ENCODE results near the gene PLPP2.
A peak's percentile ranks its signal among the peaks of the same experiment; 100 is the strongest.
"Not testable (repeated sequence)": the region's sequence is repeated elsewhere in the genome, so short reads cannot be mapped to it uniquely, and the experiment has no call there.

The PLPP2 gene

DNA sequence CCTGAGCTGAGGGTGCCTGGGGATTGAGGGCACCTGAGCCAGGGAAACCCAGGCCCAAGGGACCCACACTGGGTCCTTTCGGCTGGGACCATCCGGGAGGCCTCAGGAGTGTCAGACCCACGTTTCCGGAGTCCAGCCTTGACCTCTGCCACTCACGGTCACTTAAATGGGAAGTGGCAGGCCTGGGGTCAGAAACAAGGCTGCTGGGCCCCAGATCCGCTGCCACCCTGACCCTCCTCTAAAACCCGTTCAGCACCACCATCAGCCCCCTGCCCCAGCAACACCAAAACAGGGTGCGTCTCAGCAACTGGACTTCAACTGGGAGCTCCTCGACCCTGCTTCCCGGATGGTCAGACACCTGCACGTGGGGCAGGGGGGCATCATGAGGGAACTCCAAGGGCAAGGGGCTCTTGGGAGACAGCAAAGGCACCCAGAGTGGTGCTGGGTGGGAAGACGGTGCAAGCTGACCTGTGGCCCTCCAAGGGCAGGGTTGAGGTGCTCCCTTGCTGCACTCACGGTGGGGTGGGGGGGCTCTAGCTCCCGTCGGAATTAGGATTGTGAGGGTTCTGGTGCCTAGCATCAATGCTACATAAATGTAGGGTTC, 1.2 kb upstream of the PLPP2 start:
- no peak for DNase-seq

DNA sequence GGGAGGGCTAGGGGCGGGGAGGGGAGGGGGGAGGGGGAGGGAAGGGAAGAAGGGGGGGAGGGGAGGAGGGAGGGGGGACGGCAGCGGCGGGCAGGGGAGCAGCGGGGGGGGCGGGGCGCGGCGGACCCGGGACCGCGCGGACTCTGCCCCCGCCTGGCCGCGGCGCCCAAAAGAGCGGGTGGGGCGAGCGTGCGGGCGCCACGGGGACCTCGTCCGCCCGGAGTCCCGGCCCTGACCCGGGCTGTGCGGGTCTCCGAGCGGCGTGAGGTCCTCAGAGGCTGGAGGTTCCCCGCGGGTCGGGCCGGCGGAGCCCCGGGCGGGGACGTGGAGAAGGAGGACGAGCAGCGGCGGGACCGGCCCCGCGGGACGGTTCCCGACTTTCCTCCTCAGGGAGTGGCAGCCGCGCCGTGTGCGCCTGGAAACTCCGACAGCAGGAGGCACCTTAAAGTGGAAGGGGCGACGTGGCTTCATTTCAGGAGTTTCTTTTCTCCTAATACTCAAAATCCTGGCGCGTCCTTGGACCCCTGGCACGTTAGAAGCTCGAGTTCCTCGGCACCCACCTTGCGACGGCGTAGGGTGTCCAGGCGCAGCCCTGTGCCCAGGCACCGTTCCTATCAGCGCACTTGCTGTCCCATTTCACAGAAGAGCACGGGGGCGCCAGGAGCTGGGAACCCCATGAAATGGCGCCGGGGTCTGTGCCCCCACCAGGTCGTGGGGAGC, 518 bp upstream of the PLPP2 start:
- no peak for DNase-seq

- DNase-seq: peak; percentile 20
These were observed 714 bp downstream of the PLPP2 start for GRCh38 chr19:290372-291005.

- DNase-seq: no peak
These were observed 1.4 kb downstream of the PLPP2 start for GRCh38 chr19:289651-290371.

DNA sequence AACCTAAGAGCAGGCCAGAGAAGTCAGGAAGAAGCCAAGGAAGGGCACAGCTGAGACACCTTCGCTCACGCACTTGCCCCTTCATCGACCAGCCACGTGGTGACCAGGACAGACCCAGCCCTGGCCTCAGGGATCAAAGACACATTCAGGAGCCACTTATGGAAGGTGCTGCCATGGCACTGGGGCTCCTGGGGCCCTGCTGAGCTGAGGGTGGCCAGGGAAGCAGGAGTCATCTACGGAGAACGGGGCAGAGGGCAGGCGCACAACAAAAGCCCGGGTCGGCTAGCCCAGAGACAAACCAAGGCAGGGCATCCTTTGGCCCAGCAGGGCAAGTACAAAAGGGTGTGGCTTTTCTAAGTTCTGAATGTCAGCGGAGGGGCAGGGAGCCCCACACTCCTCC, 2.3 kb downstream of the PLPP2 start:
- DNase-seq: no peak

DNA sequence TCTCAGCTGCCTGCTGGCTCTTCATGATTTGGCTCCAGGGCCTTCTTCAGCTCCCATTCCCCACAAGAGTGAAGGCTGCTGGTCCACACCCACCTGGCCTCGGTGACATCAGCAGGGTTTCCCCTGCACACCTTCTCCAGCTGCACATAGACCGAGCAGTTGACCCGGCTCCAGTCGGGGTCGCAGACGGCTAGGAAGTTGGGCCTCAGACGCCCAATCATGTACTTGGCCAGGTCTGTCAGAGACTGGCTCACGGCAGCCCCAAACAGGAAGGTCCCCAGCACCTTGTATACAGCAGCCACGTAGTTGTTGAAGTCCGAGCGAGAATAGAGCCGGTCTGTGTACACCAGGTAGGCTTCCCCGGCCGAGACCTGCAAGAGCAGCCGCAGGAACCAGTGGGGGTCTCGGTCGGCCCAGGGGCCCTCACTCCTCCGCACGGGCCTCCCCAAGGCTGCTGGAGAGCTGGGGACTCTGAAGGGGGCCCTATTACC, 3.8 kb downstream of the PLPP2 start:
- DNase-seq: no peak

DNA sequence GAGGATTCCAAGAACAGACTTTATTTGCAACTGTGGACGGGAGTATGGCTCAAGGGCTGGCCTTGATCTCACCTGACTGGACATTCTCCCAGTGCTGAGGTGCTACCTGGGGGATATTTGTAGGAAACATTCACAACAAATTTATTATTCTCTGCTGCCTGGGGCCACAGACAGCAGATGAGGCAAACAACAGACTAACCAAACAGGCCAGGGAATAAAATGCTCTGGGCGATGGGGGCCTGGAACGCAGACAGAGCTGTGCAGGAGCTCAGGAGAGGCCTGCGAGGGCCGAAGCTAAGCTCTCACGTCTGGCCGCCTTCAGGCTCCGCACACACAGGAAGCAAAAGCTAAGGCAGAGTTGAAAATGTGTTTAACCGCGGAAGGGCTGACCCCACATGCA, 7.8 kb downstream of the PLPP2 start:
- no peak for DNase-seq

GRCh38 chr19:282501-282900, 8.7 kb downstream of the PLPP2 start:
- no peak for DNase-seq

DNA sequence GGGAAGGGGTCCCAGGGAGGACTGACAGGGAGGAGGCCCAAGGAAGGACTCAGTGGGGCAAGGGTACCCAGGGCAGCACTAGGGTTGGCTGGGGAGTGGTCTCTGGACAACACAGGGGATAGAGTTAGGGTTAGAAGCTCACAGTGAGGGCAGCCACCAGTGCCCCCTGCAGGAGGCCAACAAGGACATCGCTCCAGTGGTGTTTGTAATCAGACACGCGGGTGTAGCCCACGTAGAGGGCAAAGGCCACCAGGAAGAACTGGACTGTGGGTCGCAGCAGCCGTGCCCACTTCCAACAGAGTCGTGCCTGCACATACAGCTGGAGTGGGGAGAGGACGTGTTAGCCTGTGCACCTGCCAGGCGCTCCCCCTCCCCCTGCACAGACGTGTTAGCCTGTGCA, 9.2 kb downstream of the PLPP2 start:
- DNase-seq: no peak

- DNase-seq: no peak
These were observed 9.9 kb downstream of the PLPP2 start for GRCh38 chr19:281156-281853.

DNA sequence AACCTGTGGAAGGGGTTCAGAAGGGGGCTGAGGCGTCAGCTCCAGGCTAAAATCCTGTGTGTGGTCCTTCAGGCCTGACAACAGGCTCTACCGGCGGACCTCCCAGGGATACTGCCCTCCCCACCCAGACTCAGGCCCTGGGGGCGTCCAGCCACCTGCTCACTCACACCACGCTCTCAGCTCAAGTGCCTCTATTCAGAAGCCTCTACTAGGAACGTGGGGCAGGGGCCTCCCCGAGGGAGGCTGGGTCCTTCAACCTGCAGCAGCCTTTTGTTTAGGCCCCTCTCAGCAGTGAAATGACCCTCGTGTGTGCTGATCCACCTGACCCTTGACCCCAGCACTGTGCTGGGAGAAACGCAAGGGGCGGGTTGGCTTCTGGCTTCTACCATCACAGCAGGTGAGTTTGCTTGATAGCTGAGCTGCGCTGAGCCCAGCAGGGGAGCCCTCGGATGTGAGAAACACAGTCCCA, 10.6 kb downstream of the PLPP2 start:
- no peak for DNase-seq

DNA sequence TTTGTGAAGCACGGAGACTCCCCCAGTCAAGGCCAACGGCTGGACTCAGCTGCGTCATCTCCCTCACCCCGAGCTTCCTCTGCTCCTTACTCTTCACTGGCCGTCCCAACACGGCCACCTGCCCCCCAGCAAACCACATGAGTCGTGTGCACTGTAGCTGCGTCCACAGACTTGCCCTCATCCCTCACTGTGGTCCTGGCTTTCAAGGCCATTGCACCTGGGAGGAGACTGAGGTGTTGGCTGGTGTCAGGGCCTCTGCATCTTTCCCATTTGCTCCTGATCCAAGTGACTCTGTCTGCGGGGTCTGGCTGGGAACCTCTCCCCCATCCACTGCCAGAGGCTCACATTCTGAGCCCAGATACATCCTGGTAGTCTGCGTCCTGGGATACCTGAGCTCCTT, 11.5 kb downstream of the PLPP2 start:
- no peak for DNase-seq

DNA sequence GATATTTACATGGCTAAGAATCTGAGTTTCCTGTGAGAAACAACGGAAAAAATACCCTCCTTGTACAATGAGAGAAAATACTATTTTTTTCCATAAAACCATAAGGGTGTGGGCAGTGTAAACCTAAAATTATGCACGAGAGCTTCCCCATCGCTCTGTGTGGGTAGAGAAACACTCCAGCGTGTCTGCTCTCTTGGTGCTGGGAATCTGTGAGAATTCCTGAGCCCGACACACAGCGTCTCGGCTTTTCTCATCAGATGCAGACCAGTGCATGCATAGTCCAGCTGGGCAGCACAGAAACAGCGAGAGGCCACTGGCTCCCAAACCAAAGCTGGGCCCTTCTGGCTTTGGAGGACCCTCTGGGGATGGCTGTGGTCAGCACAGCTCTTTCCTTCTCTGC, 12.0 kb downstream of the PLPP2 start:
- no peak for DNase-seq

DNA sequence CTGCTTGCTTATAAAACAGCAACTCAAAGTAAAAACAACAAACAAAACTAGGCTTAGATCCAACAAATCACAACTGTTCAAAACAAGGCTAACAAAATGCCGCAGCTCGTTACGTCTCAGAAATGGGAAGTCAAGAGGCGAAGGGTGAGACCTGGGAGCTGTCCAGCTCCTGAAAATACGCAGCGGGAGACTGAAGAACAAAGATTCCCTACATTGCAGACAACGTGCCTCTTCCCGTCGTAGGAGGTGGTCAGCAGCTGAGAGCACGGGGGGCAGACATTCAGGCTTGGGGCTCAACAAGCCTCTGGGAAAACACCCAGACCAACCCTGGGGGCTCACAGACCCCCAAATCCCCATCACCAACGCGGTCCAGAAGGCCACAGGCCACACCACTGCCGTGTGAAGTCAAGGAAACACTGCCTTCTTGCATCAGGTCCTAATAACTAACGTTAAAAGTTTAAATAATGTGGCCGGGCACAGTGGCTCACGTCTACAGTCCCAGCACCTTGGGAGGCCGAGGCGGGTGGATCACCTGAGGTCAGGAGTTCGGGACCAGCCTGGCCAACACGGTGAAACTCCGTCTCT, 13.5 kb downstream of the PLPP2 start:
- peak; percentile 36 for DNase-seq

GRCh38 chr19:277131-277530, 14.1 kb downstream of the PLPP2 start:
- DNase-seq: no peak

DNA sequence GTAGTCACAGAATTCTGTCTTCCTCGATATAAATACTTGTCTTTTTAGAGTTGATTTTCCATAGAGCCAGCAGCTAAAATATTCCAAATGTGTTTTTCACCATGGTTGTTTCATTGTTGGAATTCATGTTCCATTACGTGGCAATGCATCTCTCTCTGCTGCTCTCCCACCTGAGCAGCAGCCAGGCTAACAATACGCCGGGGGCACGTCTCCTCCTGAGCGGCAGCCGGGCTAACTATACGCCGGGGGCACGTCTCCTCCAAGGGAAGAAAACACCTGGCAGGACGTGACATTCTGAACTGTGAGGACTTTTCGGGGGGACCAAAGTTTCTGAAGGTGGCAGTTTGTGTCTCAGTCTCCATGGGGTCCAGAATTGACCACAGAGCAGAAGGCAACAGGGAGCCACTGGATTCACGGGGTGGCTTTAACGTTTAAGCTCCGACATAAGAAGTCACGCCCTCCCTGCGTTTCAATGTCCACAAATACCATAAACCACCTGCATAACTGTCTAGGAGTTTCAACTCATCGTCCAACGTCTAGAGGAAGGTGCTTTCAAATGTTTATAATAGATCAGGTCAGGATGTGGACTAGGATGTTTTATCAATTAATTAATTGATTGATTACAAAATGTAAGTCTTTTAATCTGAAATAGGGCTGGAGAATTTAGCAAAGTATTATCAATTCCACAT, 15.1 kb downstream of the PLPP2 start:
- DNase-seq: no peak

DNA sequence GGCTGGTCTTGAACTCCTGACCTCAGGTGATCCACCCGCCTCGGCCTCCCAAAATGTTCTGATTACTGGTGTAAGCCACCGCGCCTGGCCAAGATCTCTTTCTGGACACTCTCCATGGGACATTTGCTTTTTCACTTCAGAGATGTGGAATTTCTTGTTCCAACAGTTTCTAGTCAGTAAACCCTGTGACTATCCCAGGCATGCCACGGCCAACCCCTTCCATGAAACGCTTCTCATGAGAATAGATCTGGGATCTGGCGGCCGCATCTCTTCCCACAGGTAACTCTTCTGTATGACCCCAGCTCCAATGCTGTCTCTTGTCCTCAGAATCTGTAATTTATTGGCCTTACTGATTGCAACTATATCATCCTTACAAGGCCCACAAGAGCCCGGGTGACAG, 16.2 kb downstream of the PLPP2 start:
- no peak for DNase-seq

DNA sequence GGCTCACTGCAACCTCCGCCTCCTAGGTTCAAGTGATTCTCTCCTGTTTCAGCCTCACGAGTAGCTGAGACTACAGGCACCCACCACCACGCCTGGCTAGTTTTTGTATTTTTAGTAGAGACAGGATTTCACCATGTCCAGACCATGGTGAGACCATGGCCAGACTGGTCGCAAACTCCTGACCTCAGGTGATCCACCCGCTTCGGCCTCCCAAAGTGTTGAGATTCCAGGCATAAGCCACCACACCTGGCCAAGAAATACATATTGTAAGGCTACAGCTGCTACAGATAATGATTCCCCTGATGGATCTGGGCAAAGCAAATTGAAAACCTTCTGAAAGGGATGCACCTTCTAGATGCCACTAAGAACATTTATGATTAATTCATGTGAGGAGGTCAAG, 17.8 kb downstream of the PLPP2 start:
- DNase-seq: no peak

- no peak for DNase-seq
These were observed 19.3 kb downstream of the PLPP2 start for GRCh38 chr19:271856-272255.

DNA sequence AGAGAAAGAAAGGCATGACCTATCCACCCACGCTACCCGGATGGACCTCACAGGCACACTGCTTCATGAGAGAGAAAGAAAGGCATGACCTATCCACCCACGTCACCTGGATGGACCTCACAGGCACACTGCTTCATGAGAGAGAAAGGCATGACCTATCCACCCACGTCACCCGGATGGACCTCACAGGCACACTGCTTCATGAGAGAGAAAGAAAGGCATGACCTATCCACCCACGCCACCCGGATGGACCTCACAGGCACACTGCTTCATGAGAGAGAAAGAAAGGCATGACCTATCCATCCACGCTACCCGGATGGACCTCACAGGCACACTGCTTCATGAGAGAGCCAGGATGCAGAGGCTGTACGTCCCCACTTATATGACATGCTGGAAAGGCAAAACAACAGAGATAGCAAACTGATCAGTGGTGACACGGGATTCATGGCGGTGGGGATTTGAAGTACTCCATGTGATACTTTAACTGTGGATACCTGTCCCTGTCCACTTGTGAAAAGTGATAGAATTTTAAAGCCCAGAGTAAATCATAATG, 20.4 kb downstream of the PLPP2 start:
- not testable (repeated sequence) for DNase-seq

GRCh38 chr19:269241-269640, 22.0 kb downstream of the PLPP2 start:
- no peak for DNase-seq

Measured in fibroblast of skin of abdomen (primary cell).